ENCODE data around the gene SERPINA3.

DNA sequence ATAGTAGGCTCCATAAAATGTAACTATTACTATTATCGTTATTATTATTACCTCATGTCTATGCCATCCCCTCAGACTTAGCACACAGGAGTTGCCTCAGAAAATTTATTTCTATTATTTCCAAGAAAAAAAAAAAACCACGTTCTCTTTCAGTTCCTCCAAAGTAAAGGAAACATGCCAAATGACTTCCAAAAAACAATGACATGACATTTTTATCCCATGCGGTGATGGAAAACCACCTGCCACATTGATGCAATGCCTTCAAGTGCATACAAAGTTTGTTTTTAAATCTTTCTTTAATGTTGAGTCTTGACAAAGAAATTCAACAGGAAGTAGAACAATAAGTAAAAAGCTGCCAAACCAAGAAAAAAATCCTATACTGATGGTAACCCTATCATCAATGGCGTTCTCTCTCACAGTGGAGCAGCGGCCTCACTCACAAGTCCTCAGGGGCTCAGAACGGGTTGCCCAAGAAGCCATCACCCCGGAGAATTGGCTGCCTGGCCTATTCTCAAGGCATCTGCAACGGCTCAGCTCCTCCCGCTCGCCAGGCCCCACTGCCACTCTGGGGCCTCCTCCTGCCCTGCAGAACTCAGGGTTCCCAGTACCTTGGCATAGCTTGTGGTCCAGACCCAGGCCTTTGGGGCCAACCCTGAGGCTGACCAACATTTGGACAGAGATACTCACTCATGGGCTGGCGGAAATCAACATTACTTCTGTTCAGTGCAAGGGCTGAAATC lies 51.9 kb downstream of the SERPINA3 start:
- TF ChIP-seq, protein P1, sequence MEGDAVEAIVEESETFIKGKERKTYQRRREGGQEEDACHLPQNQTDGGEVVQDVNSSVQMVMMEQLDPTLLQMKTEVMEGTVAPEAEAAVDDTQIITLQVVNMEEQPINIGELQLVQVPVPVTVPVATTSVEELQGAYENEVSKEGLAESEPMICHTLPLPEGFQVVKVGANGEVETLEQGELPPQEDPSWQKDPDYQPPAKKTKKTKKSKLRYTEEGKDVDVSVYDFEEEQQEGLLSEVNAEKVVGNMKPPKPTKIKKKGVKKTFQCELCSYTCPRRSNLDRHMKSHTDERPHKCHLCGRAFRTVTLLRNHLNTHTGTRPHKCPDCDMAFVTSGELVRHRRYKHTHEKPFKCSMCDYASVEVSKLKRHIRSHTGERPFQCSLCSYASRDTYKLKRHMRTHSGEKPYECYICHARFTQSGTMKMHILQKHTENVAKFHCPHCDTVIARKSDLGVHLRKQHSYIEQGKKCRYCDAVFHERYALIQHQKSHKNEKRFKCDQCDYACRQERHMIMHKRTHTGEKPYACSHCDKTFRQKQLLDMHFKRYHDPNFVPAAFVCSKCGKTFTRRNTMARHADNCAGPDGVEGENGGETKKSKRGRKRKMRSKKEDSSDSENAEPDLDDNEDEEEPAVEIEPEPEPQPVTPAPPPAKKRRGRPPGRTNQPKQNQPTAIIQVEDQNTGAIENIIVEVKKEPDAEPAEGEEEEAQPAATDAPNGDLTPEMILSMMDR (conservative IDR thresholded peaks at IDR 0.05 in 1 of 2, IDR thresholded peaks at IDR 0.05 in 1 of 2; ENCODE audit: extremely low read depth in 1 of 2, insufficient read depth in 1 of 2, low read depth in 1 of 2, low read length in 2 of 2), result no peak
- no peak for TF ChIP-seq EZH2 (IDR thresholded peaks at IDR 0.05; ENCODE audit: borderline replicate concordance, low read length)
